HG03025 (cell line): ENCODE measurements around the gene CIITA.

Experiments used
- ATAC-seq: cut with Tn5 transposase; IDR thresholded peaks from one replicate; pipeline ENCODE4 v1.9.1; 2021; ENCODE audit warnings: mild to moderate bottlenecking, moderate library complexity; ENCODE audit not compliant: unreplicated experiment, low FRiP score

CIITA gene

DNA sequence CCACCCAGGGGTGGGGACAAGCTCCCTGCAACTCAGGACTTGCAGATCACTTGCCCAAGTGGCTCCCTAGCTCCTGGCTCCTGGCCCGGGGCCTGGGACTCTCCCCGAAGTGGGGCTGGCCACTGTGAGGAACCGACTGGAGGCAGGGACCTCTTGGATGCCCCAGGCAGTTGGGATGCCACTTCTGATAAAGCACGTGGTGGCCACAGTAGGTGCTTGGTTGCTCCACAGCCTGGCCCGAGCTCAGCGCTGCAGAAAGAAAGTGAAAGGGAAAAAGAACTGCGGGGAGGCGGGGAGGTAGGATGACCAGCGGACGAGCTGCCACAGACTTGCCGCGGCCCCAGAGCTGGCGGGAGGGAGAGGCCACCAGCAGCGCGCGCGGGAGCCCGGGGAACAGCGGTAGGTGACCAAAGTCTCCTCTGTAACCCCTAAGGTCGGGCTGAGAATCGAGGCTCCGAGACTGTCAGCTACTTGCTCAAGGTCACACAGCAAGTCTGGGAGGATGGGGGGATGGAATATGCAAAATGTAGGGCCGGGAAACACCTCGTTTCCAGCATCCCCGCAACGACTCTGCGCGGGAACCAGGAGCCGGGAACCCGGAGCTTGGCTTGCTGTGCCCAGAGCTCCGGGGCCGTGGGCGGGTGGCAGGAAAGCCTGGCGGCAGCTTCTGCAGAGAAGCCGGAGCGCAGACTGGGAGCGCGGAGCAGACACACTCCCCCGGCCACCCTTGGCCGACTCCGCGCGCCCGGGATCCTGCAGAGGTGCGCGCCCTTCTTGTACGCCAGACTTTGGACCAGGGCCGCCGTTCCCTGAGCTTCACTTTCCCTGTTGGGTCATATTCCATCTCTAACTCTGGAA is 1.9 kb downstream of the CIITA start:
- ATAC-seq: no peak

DNA sequence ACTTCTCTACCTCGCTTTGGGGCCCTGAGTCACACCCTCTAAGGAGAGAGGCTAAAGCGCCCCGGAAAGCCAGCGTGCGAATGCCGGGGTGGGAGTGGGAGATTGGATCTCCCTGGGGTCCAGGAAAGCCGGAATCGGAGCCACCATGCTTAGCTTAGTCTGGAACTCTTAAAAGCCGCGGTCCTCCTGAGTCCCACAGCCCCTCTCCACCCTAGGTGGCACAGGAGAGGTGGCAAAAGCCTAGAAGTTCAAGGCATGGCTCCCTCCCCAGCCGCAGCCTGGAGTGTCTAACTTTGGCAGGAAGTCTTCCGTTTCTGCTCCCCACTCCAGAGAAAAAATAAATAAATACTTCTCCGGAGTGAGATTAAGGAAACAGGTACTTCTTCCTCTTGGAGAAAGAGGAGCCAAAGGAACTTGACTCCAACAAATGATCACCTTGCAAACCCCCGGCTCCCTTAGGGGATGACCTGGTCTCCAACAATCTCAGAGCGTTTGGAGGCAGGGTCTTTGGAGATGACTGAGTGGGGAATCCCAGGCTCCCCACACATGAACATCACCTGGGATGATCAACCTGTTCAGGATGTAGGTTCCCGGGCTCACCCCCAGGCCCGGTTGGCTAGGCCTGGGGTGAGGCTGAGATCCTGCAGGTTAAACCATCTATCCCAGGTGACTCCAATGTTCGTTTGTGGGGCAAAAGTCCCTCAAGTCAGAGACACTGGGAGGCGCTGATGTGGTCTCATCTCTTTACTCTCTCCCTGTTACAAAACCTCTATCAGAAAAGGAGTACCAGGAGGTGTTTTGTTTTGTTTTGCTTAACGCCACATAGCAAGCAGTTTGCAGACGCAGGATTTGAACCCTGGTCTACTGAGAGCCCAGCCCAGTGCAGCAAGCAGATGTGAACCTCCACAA is 2.9 kb downstream of the CIITA start:
- no peak for ATAC-seq

DNA sequence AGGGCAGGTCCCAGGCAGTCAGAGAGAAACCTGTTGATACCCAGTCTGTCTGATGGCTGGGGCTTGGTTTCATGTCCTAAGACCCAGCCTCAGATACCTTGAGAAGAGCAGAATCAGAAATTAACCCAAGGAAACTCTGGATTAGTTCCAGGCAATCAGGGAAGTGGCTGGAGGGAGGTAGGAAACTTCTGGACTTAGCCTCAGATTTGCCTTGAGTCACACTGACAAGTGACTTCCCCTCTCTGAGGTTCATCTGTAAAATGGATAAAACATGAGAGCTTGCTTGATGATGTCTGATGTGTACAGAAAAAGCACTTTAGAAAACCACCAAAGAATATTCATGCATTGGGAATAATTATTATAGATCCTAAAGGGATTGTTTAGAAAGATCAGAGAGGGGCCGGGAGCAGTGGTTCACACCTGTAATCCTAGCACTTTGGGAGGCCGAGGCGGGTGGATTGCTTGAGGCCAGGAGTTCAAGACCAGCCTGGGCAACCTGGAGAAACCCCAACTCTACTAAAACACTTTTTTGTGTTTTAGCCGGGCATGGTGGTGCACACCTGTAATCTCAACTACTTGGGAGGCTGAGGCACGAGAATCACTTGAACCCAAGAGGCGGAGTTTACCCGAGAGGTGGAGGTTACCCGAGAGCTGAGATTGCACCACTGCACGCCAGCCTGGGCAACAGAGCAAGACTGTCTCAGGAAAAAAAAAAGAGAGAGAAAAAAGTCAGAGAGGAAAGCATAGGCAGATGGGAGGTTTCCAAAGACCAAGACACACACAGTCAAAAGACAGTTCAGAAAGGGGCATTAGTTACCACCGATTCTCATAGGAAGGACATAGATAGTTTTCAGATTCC is 3.8 kb downstream of the CIITA start:
- ATAC-seq: no peak

DNA sequence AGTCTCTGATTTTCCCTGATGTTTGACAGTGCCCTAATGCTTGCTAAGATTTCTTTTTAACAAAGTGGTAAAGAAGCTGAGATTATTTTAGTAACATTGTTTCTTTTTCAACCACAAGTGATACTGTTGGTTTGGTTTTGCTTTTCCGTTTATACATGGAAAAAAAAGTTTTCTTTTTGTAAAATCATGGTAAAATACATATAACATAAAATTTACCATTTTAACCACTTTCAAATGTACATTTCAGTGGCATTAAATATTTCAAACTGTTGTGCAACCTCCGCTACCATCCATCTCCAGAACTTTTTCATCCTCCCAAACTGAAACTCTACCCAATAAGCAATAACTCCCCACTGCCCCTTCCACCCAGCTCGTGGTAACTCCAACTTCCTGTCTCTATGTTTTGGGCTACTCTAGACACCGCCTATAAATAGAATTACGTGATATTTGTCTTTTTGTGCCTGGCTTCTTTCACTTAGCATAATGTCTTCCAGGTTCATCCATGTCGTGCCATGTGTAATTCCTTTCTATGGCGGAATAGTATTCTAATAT is 4.6 kb downstream of the CIITA start:
- ATAC-seq: no peak

DNA sequence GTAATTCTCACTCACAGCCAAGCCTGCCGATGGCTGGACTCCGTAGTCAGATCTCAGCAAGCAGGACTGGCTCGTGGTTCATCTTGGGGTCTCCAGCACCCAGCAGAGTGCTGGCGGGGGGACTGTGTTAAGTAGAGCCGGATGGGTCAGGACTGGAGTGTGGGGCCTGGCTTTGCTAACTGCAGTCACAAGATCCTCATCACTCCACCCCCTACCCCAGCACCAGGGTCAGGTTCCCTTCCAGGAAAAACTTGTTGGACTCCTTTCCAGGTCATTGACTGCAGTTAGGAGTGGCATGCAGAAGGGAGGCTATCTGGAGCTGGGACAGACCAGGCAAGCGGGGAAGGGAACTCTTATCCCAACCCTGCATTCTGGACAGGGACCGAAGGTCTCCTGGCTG is 6.0 kb downstream of the CIITA start:
- no peak for ATAC-seq

DNA sequence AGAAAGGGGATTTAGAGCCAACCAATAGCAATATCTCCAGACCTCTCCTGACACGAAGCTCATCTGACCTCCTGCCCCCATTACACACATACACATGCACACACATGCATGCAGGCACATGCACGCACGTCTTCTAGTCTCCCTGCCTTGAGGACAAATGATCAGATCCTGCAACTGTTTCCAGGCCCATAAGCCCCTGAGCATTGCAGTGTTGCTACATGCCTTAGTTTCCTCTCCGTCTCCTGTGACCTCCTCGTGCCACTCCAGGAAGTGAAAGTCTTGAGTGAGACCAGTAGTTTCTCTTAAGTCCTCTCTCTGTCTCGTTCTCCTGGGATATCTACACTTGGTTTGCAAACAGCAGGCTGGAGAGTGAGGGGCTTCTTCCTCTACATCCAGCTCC is 8.2 kb downstream of the CIITA start:
- no peak for ATAC-seq

DNA sequence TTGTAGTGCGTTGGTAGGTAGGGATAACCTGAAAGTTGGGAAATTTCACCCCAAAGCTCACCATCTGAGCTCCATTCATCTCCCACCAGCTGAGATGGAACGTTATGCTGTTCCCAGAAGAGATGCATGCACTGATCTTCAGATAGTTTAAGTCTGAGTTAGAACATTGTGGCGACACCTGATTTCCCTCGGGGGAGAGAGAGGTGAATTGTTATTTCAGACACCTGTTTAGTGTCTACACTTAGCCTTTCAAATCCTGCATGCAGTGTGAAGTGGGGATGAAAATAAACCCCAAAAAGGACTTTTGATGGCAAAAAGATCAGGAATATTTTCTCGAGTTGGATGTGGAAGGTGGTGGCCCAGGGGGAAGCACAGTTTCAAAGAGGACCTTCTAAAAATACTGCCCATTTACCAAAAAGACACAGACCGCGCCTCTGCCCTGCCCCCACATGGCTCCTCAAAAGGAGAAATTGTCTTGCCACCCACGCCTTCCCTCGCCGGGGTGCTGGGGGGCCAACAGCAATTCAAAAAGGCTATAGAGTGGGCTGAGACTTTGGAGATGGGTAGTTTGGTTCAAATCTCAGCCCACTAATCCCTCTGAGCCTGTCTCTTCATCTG is 11.4 kb downstream of the CIITA start:
- ATAC-seq: no peak

DNA sequence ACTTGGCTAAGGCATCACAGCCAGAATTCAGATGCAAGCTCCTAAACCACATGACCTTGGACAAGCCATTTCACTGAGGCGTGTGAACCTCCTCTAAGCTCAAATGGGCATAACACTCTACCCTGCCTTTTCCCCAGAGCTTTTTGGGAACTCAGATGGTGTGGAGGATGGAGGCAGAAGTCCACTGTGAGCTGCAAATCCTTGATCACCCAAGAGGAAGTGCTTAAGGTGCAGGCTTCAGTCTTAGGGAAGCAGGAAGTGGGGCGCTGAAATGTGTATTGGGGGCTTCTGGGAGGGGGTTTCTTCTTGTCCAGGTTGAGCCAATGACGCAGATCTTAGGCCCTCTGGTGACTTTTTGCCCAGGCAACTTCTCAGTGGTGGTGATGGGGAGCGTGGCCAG is 12.9 kb downstream of the CIITA start:
- no peak for ATAC-seq

DNA sequence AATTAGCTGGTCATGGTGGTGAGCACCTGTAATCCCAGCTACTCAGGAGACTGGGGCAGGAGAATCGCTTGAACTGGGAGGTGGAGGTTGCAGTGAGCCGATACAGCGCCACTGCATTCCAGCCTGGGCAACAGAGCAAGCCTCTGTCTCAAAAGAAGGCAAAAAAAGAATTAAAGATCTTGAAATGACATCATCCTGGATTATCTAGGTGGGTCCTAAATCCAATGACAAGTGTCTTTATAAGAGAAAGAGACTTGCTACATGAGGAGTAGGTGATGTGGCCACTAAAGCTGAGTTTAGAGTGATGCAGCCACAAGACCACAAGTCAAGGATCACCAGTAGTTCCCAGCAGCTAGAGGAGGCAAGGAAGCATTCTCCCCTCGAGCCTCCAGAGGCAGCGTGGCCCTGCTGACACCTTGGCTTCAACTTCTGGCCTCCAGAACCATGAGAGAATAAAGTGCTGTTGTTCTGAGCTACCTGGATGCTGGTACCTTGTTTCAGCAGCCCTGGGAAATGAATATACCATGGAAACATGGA is 15.8 kb downstream of the CIITA start:
- ATAC-seq: no peak

DNA sequence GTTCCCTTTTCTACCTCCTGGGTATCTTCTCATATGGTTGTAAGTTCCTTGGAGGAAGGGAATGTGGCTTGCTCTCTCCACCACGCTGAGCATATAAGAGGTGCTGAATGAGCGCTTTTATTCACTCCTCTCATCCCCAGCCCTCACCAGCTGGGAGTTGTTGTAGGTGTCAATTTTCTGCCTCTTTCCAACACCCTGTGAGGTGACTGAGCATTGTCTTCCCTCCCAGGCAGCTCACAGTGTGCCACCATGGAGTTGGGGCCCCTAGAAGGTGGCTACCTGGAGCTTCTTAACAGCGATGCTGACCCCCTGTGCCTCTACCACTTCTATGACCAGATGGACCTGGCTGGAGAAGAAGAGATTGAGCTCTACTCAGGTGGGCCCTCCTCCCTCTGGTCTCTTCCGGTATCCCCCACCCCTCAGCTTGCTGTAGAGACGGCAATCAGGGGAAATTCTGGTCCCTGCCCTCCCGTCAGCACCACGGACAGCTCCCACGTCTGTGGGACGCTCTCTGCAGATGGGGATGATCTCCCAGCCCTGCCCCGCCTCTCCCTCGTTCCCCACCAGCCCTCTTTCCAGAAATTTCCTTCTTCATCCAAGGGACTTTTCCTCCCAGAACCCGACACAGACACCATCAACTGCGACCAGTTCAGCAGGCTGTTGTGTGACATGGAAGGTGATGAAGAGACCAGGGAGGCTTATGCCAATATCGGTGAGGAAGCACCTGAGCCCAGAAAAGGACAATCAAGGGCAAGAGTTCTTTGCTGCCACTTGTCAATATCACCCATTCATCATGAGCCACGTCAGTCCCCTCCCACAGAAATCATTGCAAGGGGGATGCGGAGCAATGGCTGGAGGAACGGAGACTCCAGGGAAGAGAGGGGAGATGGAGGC is 18.3 kb downstream of the CIITA start:
- no peak for ATAC-seq

DNA sequence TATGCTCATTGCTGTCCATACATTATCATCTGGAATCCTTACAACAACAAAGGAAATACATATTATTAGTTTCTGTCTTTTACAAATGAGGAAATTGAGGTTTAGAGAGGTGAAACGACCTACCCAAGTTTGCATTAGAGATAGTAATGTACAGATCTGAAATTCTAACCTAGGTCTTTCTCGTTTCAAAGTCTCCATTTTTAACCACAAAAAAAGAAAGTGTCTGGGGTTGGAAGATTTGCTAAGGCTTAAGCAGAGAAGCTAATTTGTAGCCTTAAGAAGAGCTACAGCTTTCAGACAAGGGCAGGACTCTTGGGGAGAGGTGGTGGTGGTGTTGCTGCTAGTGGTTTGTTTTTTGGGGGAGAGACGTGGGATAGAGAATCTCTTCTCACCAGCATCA is 19.2 kb downstream of the CIITA start:
- no peak for ATAC-seq

DNA sequence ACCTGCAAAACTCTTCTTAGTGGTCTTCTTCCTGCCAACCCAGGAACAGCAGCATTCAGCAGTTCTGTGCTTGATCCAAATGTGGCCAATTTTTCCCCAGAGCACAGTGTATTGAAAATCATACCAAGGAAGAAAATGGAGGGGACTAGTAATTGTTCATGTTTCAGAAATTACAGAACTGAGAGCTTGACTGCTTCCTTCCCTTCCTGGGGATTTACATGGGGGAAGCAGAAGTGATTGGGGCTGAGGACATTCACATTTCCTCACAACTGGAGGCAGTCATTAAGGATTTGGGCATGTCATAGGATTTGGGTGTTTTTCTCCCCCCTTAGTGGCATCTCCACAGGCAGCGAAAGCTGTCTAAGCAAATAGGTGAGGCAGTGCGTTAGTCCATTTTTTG is 19.7 kb downstream of the CIITA start:
- ATAC-seq: no peak

DNA sequence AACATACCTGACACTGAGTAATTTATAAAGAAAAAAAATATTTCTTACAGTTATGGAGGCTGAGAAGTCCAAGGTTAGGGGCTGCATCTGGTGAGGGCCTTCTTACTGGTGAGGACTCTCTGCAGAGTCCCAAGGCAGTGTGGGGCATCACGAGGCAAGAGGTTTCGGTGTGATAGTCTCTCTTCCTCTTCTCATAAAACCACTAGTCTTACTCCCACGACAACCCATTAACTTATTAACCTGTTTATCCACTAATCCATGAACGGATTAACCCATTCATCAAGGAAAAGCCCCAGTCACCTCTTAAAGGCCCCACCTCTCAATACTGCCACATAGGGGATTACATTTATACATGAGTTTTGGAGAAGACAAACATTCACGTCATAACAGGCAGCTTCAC is 20.1 kb downstream of the CIITA start:
- ATAC-seq: peak; percentile 47

DNA sequence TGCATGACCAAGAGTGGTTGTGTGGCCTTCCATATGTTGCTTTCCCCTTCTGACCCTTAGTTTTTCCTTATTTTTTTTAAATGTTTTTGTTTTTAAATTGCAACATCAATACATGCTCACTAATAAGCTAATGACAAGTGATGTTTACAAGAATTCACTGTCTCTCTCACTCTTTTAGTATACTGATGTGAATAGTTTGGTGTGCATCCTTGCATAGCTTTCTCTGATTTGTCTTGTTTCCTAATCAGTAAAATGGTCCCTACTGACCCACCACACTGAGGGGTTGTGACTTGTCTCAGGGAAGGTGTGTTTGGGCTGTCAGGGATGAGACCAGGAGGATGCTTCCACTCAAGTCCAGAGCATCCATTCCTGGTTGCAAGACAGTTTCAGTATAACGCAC is 26.0 kb downstream of the CIITA start:
- no peak for ATAC-seq

DNA sequence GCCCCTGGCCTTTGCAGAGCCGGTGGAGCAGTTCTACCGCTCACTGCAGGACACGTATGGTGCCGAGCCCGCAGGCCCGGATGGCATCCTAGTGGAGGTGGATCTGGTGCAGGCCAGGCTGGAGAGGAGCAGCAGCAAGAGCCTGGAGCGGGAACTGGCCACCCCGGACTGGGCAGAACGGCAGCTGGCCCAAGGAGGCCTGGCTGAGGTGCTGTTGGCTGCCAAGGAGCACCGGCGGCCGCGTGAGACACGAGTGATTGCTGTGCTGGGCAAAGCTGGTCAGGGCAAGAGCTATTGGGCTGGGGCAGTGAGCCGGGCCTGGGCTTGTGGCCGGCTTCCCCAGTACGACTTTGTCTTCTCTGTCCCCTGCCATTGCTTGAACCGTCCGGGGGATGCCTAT is 29.5 kb downstream of the CIITA start:
- ATAC-seq: no peak

DNA sequence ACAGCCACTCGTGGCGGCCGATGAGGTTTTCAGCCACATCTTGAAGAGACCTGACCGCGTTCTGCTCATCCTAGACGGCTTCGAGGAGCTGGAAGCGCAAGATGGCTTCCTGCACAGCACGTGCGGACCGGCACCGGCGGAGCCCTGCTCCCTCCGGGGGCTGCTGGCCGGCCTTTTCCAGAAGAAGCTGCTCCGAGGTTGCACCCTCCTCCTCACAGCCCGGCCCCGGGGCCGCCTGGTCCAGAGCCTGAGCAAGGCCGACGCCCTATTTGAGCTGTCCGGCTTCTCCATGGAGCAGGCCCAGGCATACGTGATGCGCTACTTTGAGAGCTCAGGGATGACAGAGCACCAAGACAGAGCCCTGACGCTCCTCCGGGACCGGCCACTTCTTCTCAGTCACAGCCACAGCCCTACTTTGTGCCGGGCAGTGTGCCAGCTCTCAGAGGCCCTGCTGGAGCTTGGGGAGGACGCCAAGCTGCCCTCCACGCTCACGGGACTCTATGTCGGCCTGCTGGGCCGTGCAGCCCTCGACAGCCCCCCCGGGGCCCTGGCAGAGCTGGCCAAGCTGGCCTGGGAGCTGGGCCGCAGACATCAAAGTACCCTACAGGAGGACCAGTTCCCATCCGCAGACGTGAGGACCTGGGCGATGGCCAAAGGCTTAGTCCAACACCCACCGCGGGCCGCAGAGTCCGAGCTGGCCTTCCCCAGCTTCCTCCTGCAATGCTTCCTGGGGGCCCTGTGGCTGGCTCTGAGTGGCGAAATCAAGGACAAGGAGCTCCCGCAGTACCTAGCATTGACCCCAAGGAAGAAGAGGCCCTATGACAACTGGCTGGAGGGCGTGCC is 30.1 kb downstream of the CIITA start:
- no peak for ATAC-seq

DNA sequence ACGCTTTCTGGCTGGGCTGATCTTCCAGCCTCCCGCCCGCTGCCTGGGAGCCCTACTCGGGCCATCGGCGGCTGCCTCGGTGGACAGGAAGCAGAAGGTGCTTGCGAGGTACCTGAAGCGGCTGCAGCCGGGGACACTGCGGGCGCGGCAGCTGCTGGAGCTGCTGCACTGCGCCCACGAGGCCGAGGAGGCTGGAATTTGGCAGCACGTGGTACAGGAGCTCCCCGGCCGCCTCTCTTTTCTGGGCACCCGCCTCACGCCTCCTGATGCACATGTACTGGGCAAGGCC is 30.7 kb downstream of the CIITA start:
- ATAC-seq: no peak

DNA sequence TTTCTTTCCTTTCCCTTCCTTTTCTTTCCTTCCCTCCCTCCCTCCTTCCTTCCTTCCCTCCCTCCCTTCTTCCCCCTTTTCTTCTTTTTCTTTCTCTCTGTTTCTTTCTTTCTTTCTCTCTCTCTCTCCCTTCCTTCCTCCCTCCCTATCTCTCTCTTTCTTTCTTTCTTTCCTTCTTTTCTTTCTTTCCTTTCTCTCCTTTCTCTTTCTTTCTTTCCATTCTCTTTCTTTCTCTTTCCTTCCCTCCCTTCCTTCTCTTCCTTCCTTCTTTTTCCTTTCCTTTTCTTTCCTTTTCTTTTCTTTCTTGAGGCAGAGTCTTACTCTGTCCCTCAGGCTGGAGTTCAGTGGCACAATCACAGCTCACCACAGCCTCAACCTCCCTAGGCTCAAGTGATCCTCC is 34.3 kb downstream of the CIITA start:
- ATAC-seq: no peak
